Osteoblast (primary cell): ENCODE measurements around the gene SYNJ2. TPM values are rescaled to one million over a fixed set of nuclear protein-coding genes. Genes with fewer than 3 reads are reported as not detected.

Experiments used
- DNase-seq: peaks from one replicate; pipeline ENCODE4 v3.0.0; 2011; ENCODE audit warnings: low spot score, mixed read lengths; ENCODE audit not compliant: insufficient read length; ENCODE audit errors: missing footprints
- H2AFZ ChIP-seq: 2 replicates; pipeline ENCODE4 v1.6.0; 2011; ENCODE audit warnings: mild to moderate bottlenecking, low read length
- H3K27ac ChIP-seq: 2 replicates; pipeline ENCODE4 v1.5.1; 2011; ENCODE audit warnings: mild to moderate bottlenecking, low read depth, low read length, moderate library complexity
- H3K27me3 ChIP-seq: 2 replicates; pipeline ENCODE4 v1.6.0; 2012; ENCODE audit warnings: mild to moderate bottlenecking, control low read depth, inconsistent platforms, low read length, moderate library complexity; ENCODE audit not compliant: insufficient read depth
- H3K36me3 ChIP-seq: 2 replicates; pipeline ENCODE4 v1.5.1; 2011; ENCODE audit warnings: mild to moderate bottlenecking, low read length, control low read depth, moderate library complexity; ENCODE audit not compliant: insufficient read depth
- H3K4me1 ChIP-seq: 2 replicates; pipeline ENCODE4 v1.5.1; 2011; ENCODE audit warnings: mild to moderate bottlenecking, low read length, control low read depth, moderate library complexity; ENCODE audit not compliant: insufficient read depth
- H3K4me2 ChIP-seq: 2 replicates; pipeline ENCODE4 v1.6.0; 2011; ENCODE audit warnings: mild to moderate bottlenecking, low read length; ENCODE audit not compliant: insufficient read depth
- H3K4me3 ChIP-seq: fragments of 200-600 bp; sonication (generic); 3 replicates; pipeline ENCODE4 v1.5.1; 2012; ENCODE audit warnings: mild to moderate bottlenecking, low read length, inconsistent platforms; ENCODE audit not compliant: insufficient read depth
- H3K79me2 ChIP-seq: 2 replicates; pipeline ENCODE4 v1.6.0; 2012; ENCODE audit warnings: mild to moderate bottlenecking, low read length, control low read depth, inconsistent platforms; ENCODE audit not compliant: insufficient read depth
- H3K9me3 ChIP-seq: 2 replicates; pipeline ENCODE4 v1.5.1; 2011; ENCODE audit warnings: low read depth, low read length, control low read depth
- H4K20me1 ChIP-seq: 2 replicates; pipeline ENCODE4 v1.6.0; 2012; ENCODE audit warnings: mild to moderate bottlenecking, low read length, control low read depth; ENCODE audit not compliant: insufficient read depth
- total RNA-seq: library from RNA; depleted of rRNA; stranded (reverse); fragments of >200 nt; gene quantifications from 2 replicates; pipeline ENCODE4 v1.2.3, GENCODE V29; 2012
- TF ChIP-seq, protein P1 (sequence below): IDR thresholded peaks from 2 replicates; pipeline ENCODE4 v1.5.1; 2011; ENCODE audit warnings: mild to moderate bottlenecking, low read depth, low read length, moderate library complexity; ENCODE audit errors: extremely low read depth

The SYNJ2 gene
- total RNA-seq, 1 donor: 94.8 TPM

DNA sequence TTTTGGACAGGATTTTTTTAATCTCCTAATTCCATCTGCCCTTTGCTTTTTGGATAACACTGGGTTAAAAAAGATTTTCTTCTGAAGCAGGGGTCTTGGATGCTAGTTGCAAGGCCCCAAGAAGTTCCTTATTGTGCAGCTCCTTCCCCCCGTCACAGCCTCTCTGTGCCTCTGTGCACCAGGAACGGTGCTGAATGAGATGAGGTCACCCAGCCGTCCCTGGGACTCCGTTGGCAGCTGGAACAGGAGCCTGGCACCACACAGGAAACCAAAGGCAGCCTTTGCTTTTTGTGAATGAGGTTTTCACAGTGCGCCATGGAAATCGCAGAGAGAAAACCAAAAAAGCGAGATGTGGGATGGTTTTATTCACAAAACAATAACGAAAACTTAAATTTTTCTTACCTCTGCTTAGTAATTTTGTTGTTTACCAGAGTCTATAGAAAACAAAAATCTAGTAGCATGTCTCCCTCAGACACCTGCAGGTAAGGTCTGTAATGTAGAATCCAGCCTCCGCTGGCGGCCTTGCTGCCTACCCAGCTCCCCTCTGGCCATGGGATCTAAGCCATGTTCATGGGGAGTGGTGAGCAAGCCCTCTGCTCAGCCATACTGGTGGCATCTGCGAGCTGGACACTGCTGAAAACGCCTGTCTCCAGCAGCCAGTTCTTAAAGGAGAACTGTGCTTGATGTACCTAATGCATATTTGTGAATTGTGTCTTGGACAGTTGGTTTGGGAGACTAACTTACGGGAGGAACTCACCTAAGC, 40.4 kb upstream of the SYNJ2 start:
- Histone ChIP-seq H3K4me3 (no peak overlapping the region), H4K20me1 (no peaks in the 10 kb centered on the region), H3K9me3 (no peaks in the 10 kb centered on the region), H3K27ac (no peak overlapping the region), H3K4me2 (no peak overlapping the region), H2AFZ (no peak overlapping the region), H3K4me1 (no peaks in the 10 kb centered on the region), H3K27me3 (no peaks in the 10 kb centered on the region), H3K79me2 (no peaks in the 10 kb centered on the region), H3K36me3 (peaks cover 80% of the 10 kb centered on the region)
- DNase-seq: no peak
- TF ChIP-seq, protein P1, sequence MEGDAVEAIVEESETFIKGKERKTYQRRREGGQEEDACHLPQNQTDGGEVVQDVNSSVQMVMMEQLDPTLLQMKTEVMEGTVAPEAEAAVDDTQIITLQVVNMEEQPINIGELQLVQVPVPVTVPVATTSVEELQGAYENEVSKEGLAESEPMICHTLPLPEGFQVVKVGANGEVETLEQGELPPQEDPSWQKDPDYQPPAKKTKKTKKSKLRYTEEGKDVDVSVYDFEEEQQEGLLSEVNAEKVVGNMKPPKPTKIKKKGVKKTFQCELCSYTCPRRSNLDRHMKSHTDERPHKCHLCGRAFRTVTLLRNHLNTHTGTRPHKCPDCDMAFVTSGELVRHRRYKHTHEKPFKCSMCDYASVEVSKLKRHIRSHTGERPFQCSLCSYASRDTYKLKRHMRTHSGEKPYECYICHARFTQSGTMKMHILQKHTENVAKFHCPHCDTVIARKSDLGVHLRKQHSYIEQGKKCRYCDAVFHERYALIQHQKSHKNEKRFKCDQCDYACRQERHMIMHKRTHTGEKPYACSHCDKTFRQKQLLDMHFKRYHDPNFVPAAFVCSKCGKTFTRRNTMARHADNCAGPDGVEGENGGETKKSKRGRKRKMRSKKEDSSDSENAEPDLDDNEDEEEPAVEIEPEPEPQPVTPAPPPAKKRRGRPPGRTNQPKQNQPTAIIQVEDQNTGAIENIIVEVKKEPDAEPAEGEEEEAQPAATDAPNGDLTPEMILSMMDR: no peak

DNA sequence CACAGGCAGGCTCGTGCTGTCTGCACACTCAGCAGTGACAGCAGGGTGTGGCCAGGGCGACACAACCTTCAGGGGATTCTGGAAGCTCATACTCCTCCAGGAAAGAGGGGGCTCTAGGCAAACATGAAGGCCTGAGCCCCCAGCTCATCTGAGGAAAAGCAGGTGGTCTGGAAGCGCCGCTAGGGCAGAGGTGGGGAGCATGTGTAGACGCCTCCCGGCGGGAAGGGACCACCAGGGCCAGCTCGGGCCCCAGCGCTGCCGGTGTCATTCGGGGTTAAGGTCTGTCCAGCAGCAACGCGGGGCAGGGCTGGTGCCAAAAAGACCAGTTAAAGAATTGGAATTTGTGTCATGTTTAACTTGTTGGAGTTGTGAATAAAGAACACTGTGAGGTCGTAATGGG, 39.3 kb upstream of the SYNJ2 start:
- Histone ChIP-seq H3K4me3 (no peak overlapping the region), H3K4me2 (no peak overlapping the region), H3K4me1 (no peaks in the 10 kb centered on the region), H3K27ac (no peak overlapping the region), H2AFZ (no peak overlapping the region), H3K36me3 (peaks cover 70% of the 10 kb centered on the region), H4K20me1 (no peaks in the 10 kb centered on the region), H3K27me3 (no peaks in the 10 kb centered on the region), H3K79me2 (no peaks in the 10 kb centered on the region), H3K9me3 (no peaks in the 10 kb centered on the region)
- DNase-seq: no peak
- TF ChIP-seq, protein P1: no peak

DNA sequence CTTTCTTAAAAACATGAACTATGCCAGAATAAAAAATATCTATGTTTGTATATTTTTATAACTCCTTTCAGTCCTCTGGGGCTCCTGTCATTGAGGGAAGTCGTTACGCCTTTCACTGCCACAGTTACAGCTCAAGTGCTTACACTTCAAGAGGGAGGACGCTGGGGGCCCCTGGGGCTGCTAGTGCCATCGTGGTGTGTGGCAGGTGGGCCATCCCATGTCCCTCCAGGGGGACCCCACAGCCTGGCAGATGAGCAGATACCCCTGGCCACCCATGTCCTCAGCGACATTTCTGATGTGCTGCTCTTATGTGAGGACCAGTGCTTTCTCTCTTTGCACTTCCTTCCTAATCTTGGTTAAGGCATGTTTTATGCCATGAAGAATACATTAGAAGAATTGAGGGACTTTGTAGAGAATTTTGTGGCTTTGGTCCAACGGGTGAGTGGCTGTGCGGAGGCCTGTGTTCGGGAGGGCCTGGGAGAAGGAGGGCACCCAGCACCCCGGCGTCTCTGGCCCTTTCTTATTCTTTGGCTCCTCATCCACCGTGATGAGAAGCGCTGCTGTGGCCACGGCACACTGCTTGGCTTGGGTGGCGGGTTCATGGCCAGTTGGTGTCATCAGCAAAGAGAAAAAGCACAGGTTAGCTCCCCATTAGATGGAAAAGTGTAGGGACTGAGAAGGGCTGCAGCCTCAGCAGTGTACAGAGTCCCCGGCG, 38.3 kb upstream of the SYNJ2 start:
- Histone ChIP-seq H3K36me3 (peaks cover 59% of the 10 kb centered on the region), H3K27ac (no peak overlapping the region), H2AFZ (no peak overlapping the region), H3K79me2 (no peaks in the 10 kb centered on the region), H3K27me3 (no peaks in the 10 kb centered on the region), H3K4me3 (no peak overlapping the region), H4K20me1 (no peaks in the 10 kb centered on the region), H3K4me2 (no peak overlapping the region), H3K4me1 (no peaks in the 10 kb centered on the region), H3K9me3 (no peaks in the 10 kb centered on the region)
- DNase-seq: no peak
- TF ChIP-seq, protein P1: no peak

DNA sequence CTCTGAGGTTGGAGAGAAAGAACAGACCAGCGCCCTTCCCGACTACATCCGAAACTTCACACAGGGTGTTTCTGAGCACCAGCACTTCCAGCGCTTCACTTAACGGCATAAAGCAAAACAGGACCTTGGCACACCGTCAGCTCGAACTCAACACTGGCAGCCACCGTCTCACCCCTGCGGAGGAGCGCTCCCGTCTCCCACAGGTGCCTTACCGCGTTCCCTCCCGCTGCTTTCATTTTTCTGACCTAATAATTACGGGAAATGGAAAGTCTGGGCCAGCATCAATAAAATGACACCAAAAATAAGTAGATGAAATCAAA, 37.7 kb upstream of the SYNJ2 start:
- Histone ChIP-seq H3K36me3 (peaks cover 55% of the 10 kb centered on the region), H4K20me1 (no peaks in the 10 kb centered on the region), H3K27ac (no peak overlapping the region), H3K79me2 (no peaks in the 10 kb centered on the region), H3K4me1 (no peaks in the 10 kb centered on the region), H3K4me3 (no peak overlapping the region), H3K4me2 (no peak overlapping the region), H3K9me3 (no peaks in the 10 kb centered on the region), H3K27me3 (no peaks in the 10 kb centered on the region), H2AFZ (no peak overlapping the region)
- DNase-seq: no peak
- TF ChIP-seq, protein P1: no peak
